ENCODE results near the gene SCAMP2.
A peak's percentile ranks its signal among the peaks of the same experiment; 100 is the strongest.

Gene SCAMP2

DNA sequence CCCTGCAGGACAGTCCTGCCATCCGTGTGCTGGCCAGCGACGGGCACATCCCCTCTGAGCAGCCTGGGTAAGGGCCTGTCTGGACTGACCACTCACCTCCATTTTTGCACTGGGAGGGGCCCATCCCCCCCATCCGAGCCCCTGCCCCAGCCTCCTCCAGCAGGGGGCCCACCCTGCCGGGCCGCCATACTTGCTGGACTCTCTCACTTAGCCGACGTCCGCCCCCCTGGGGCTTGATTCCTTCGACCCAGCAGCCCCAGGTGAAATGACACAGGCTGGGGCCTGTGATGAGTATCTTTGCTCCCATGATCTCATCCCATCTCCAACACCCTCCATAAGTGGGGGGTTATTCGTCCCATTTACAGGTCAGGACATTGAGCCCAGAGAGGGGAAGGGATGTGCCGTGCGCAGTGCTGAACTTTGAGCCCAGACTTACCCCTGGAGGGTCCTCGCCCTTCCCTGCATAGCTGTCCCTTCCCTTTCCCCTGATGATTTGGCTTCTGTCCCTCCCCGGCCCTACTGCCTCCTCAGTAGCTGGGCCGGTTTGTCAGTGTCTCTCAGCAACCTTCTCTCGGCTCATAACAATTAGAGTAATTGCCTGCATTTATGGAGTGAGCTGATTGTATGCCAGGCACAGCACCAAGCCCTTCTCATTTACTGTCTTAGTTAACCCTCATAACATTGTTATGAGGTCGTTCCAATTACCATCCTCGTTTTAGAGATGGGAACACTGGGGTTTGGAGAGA lies 56.4 kb downstream of the SCAMP2 start:
- no peak for DNase-seq (ENCODE audit: low spot score)

DNA sequence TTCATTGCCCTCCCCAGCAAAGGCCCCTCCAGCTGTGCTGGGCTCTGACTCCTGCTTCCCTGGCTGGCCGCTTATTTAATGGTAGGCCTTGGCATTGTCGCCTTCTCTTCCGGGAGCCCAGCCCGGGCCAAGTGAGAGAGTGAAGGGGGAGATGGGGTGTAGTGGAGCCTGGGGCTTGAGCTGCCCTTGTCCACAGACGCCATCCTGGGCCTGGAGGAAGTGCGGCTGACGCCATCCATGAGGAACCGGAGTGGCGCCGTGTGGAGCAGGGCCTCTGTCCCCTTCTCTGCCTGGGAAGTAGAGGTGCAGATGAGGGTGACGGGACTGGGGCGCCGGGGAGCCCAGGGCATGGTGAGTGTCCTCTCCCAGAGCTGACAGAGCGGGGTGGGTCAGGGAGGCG lies 57.2 kb downstream of the SCAMP2 start:
- DNase-seq (ENCODE audit: low spot score), result no peak

DNA sequence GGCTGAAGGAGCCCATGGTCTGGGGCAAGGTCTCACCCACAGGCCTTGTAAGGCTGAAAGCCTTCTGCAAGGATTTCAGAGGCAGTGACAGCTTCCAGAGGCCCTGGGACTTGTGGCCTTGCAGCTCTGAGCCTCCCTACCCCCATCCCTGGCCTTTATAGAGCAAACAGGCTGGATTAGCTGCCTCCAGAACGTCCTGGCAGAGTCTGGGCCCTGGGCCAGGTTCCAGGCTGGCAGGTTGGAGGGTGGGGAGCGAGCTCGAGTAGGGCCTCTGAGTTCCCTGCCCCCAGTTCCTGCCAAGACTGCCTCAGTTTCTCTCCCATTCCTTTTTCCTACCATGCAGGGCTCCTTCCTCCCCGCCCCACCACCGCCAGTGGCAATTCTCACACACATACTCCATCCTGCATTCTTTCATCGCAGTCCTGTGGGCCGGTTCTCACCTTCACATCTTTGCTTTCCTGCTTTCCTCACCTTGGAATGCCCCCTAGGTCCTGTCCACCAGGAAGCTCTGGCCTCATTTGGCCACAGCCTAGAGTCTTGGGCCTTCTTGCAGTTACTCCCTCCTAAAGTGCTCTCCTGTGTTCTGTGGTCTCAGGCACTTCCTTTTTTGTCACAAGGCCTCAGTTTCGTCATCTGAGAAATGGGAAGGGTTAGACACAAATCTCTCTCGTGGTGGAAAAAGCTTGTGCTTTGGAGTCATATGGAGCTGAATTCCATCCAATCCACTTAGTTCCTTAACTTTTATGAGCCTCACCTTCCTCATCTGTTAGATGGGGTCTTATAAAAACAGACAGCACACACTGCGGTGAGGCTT lies 57.8 kb downstream of the SCAMP2 start:
- DNase-seq (ENCODE audit: low spot score), result no peak

DNA sequence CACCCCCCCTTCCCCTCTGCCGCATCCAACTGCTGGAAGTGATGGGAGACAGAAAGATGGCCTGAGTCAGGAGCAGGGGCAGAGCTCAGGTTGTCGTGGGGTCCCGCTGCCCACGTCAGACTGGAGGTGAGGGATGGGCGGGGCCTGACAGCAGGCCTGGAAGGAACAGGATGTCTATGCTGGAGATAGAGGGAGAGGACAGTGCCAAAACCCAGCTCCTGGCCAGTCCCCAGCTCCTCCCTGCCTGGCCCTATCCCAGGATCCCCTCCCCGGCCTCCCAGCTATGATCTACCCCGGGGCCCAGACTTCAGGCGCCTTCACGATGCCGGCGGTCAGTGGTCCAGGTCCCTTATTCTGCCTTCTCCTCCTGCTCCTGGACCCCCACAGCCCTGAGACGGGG lies 60.6 kb downstream of the SCAMP2 start, which contains the start of gene LMAN1L:
Gene LMAN1L, plus strand, starts transcription at position 303 of the 400 bp plus-strand sequence. Its CDS starts 20 bp downstream, at position 323.
- no peak for DNase-seq (ENCODE audit: low spot score)

DNA sequence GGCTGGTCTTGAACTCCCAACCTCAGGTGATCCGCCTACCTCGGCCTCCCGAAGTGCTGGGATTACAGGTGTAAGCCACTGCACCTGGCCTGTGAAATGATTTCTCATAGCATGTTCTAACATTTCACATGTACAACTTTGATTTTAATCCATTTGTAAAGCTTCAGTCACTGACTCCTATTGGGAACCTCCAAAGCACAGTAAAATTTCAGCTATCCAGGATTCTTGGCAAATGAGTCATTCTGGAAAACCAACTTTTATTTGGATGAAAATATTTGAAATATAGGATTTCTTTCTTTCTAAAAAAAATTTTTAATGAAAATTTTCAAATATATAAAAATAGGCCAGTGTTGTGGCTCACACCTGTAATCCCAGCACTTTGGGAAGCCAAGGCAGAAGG lies 63.2 kb downstream of the SCAMP2 start:
- DNase-seq (ENCODE audit: low spot score), result no peak

DNA sequence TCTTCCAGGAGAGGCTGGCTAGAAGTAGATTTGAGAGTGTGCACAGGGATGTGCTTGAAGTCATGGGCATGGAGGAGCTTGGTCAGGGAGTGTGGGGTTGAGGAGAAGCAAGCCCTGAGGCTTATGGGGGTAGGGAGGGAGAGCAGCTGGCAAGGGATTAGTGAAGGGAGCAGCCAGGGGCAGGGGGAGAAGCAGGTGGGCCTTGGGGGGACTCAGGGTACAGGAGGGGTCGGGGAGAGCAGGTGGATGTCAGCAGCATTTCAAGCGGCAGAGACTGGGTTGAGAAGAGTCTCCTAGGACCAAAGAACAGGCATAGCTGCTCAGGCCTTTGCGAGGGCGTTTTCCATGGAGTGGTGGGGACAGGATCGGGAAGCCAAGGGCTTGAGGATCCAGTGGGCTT lies 63.9 kb downstream of the SCAMP2 start:
- DNase-seq (ENCODE audit: low spot score), result no peak

DNA sequence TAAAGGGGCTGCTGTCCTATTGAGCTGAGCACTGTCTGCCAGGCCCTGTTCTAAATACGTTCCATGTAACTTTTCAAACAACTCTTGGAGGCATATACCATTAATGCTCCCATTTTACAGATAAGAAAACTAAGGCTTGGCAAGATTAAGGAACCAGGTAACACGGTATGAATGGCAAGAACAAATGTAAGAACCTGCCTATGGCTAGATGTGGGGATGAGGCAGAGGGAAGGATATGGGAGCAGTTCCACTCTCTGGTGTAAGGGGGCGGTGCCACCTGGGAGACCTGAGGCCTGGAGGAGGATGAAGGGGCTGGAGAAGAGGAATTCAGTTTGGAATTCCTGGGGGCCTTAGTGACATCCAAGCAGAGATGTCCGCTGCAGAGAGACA lies 64.3 kb downstream of the SCAMP2 start:
- no peak for DNase-seq (ENCODE audit: low spot score)

DNA sequence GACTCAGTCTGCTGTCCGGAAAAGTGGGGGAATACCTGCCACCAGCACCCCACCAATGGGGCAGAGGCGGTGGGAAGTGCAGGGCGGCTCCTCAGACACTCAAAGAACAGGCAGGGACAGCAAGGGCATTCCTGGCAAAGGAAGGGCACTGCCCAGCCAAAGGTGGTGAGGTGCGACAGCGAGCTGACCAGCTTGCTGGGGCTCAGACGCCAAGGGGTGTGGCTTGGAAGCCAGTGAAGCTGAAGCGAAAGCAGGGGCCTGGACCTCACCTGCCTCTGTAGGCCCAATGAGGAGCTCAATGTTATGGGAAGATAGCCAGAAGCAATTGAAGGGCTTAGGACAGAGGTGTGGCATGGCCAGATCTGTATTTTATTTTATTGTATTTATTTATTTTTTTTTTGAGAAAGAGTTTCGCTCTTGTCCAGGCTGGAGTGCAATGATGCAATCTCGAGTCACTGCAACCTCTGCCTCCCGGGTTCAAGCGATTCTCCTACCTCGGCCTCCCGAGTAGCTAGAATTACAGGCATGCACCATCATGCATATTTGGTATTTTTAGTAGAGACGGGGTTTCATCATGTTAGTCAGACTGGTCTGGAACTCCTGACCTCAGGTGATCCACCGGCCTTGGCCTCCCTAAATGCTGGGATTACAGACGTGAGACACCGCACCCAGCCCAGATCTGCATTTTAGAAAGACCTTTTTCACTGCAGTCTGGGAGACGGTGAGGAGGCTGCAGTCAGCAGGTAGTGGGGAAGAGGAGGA lies 64.9 kb downstream of the SCAMP2 start:
- DNase-seq (ENCODE audit: low spot score), result no peak

DNA sequence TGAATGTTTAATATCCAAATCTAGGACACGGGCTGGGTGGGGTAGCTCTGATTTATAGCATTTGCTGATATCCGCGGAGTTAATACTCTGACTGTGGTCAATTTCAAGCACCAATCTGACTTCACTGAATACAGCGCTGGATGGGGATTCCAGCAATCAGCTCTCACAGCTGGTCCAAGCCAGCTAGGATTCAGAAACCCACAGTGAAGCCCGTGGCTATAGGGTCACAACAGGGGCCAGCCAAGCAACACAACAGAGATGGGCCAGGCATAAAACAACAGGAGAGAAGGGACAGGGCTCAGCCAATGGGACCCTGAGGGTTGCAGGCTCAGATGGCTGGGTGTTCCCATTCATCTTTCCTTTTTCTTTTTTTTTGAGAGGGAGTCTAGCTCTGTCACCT lies 65.9 kb downstream of the SCAMP2 start:
- no peak for DNase-seq (ENCODE audit: low spot score)

DNA sequence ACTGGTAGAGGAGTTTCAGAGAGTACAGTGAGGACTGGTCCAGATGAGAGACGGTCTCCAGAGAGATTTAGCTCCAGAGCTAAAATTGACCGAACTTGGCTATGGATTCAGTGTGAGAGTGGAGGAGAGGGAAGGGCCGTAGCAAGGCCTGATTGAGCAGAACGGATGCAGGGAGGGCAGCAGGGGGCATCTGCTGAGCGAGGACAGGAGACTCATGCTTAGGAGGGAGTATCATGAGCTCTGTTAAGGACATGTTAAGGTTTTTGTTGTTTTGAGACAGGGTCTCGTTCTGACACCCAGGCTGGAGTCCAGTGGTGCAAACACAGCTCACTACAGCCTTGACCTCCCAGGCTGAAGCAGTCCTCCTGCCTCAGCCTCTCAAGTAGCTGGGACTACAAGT lies 68.2 kb downstream of the SCAMP2 start:
- DNase-seq (ENCODE audit: low spot score), result no peak

DNA sequence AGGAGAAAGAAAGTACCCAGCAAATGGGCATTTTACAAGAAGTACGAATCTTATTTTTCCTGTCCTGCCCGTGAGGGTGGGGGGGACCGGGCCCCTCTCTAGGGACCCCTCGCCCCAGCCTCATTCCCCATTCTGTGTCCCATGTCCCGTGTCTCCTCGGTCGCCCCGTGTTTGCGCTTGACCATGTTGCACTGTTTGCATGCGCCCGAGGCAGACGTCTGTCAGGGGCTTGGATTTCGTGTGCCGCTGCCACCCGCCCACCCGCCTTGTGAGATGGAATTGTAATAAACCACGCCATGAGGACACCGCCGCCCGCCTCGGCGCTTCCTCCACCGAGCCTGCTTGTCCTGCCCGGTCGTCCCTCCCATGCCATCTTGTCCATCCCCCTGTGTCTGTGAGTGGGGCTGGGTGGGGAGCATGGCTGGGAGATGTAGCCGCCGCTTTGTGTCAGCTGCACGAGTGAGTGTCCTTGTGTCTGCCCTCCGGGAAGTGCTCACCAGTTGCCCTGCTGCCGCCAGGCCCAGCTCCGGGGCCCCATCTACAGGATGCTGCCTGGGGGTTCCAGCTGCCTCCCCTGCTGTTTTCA lies 70.2 kb downstream of the SCAMP2 start:
- DNase-seq (ENCODE audit: low spot score), result no peak

DNA sequence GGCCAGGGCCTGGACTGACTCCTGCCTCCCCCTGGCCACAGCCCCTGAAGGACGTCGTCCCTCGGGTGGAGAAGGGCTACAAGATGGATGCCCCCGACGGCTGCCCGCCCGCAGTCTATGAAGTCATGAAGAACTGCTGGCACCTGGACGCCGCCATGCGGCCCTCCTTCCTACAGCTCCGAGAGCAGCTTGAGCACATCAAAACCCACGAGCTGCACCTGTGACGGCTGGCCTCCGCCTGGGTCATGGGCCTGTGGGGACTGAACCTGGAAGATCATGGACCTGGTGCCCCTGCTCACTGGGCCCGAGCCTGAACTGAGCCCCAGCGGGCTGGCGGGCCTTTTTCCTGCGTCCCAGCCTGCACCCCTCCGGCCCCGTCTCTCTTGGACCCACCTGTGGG lies 70.9 kb downstream of the SCAMP2 start:
- DNase-seq (ENCODE audit: low spot score), result no peak

DNA sequence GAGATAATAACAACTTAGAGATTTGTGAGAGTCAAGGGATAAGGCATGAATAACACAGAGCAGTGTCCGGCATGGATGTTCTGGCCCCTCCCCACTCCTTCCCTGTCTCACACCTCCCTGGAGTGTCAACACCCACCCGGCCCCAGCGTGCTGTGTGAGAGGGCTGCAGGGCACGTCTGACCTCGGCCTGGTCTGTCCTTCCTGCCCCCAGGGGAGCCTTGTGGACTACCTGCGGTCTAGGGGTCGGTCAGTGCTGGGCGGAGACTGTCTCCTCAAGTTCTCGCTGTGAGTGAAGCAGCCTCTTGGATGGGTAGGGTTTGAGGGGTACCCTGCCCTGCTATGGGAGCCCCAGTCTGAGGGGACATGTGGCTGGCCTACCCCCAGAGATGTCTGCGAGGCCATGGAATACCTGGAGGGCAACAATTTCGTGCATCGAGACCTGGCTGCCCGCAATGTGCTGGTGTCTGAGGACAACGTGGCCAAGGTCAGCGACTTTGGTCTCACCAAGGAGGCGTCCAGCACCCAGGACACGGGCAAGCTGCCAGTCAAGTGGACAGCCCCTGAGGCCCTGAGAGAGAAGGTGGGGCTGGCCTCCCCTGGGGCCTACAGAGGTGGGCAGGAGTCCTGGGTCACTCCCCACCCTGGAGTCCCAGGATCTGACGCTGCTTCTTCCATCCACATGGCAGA lies 71.7 kb downstream of the SCAMP2 start:
- no peak for DNase-seq (ENCODE audit: low spot score)

DNA sequence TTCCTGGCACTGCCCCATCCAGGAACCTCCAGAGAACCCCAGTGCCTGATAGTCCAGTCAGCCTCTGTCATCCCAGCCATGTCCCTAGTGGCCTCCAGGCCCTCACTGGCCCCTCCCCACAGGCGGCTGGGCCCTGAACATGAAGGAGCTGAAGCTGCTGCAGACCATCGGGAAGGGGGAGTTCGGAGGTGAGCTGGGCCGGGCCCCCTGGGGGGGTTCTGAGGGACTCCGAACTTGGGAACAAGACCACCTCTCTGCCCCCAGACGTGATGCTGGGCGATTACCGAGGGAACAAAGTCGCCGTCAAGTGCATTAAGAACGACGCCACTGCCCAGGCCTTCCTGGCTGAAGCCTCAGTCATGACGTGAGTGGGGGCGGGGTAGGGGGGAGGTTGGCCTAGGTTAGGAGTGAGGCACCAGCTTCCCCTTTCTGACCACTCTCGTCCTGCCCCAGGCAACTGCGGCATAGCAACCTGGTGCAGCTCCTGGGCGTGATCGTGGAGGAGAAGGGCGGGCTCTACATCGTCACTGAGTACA lies 72.5 kb downstream of the SCAMP2 start:
- DNase-seq (ENCODE audit: low spot score), result no peak

DNA sequence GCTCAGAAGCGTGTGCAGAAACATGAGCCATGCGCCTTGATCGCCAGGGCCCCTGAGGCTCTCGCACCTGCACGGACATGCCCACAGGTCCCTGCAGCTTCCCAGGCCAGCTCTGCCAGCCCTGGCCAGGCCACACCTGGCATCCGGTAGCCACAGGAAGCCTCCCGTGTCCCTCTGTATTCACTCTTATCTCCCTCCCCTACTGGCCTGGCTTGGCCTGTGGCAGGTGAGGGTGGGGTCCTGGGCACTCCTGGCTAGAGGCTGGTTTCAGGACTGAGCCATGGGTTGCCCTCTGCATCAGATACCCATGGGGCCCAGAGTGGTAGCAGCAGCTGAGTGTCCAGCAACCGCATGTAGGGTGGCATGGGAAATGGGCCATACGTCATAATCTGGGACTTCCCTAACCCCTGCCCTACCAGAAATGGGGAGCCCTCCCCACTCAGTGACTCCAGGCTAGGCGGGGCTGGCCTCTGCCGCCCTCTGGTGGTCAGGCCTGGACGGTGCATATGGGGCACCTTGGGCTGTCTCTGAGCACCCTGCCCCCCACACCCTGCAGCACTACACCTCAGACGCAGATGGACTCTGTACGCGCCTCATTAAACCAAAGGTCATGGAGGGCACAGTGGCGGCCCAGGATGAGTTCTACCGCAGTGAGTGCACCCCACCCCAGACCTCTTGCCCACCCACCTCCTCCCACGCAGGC lies 73.2 kb downstream of the SCAMP2 start:
- peak; percentile 98 for DNase-seq (ENCODE audit: low spot score)

DNA sequence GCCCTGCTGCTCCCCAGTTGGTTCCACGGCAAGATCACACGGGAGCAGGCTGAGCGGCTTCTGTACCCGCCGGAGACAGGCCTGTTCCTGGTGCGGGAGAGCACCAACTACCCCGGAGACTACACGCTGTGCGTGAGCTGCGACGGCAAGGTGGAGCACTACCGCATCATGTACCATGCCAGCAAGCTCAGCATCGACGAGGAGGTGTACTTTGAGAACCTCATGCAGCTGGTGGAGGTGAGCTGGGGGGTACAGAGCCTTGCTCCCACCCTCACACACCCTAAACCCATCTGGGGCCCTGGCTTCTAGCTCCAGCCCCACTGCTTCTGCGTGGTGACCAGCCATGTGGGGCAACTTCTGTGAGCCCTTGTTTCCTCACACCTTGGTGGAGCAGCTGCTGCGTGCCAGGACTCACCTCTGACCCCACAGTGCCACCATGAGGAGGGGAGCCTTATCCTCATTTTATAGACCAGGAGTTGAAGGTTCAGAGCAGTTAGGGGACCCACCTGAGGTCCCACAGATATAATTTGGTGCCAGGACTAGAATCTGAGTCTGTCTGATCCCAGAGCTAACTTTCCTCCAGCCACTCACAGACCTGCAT lies 73.8 kb downstream of the SCAMP2 start:
- DNase-seq (ENCODE audit: low spot score), result no peak

DNA sequence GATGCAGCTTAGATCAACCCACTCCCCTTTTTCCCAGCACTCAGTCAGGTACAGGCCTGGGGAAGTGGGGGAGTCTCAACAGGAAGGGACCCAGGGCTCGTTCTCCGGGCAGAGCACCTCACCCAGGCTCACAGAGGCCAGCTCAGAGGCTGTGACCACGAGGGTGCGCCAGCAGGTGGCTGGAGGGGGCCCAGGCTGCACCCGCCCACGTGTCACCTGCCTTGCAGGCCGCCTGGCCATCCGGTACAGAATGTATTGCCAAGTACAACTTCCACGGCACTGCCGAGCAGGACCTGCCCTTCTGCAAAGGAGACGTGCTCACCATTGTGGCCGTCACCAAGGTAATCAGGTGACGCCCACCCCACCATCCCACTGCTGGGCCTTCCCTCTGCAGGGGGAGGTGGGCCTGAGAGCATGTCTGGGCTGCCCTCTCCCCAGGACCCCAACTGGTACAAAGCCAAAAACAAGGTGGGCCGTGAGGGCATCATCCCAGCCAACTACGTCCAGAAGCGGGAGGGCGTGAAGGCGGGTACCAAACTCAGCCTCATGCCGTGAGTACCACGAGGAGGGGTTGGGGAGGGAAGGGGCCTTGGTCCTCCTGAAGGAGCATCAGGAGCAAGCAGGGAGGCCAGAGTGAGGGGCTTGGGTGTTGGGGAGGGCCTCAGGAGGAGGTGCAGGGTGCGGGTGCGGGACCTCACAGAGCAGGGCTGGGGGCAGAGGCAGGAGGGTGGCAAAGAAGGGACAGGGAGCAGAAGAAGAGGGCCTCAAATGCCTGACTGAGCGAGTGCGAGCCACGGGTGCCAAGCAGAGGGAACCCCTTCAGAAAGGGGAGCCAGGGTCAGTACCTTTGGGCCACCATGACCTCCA lies 74.5 kb downstream of the SCAMP2 start:
- no peak for DNase-seq (ENCODE audit: low spot score)

DNA sequence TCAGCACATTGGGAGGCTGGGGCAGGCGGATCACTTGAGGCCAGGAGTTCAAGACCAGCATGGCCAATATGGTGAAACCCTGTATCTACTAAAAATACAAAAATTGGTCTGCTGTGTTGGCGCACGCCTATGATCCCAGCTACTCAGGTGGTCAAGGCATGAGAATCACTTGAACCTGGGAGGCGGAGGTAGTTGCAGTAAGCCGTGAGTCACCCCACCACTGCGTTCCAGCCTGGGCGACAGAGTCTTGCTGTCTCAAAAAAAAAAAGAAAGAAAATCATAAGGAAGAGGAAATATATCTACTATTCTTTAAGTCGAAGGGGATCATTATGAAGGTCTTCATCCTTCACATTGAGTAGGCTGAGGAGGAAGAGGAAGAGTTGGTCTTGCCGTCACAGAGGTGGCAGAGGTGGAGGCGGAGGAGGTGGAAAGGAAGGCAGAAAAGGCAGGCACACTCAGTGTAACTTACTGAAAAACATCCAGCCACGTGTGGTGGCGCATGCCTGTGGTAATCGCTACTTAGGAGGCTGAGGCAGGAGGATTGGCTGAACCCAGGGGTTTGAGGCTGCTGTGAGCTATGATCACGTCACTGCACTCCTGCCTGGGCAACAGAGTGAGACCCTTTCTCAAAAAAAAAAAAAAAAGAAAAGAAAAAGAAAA lies 77.1 kb downstream of the SCAMP2 start:
- no peak for DNase-seq (ENCODE audit: low spot score)

DNA sequence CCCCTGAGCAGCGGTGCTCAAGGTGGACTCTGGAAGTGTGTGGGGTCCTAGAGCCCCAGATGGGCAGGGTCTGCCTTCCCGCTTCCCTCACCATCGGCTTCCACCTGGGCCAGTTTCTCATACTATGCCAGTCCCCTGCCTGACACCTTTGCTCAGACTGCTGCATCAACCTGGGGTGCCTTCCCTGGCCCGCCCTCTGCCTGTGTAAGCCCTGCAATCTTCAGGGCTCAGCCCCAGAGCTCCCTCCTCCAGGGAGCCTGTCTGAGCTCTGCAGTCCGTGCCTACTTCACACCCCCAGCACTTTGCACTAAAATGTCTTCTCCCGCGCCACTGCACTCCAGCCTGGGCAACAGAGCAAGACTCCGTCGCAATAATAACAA lies 78.2 kb downstream of the SCAMP2 start:
- DNase-seq (ENCODE audit: low spot score), result no peak
